AG20443 (cell line): ENCODE measurements around the gene ESPN.
A peak's percentile ranks its signal among the peaks of the same experiment; 100 is the strongest.
"Not testable (repeated sequence)": the region's sequence is repeated elsewhere in the genome, so short reads cannot be mapped to it uniquely, and the experiment has no call there.

Source experiments
- DNase-seq: peaks from one replicate; pipeline ENCODE4 v3.0.0; 2012; ENCODE audit warnings: low spot score, mixed read lengths

ESPN gene

DNA sequence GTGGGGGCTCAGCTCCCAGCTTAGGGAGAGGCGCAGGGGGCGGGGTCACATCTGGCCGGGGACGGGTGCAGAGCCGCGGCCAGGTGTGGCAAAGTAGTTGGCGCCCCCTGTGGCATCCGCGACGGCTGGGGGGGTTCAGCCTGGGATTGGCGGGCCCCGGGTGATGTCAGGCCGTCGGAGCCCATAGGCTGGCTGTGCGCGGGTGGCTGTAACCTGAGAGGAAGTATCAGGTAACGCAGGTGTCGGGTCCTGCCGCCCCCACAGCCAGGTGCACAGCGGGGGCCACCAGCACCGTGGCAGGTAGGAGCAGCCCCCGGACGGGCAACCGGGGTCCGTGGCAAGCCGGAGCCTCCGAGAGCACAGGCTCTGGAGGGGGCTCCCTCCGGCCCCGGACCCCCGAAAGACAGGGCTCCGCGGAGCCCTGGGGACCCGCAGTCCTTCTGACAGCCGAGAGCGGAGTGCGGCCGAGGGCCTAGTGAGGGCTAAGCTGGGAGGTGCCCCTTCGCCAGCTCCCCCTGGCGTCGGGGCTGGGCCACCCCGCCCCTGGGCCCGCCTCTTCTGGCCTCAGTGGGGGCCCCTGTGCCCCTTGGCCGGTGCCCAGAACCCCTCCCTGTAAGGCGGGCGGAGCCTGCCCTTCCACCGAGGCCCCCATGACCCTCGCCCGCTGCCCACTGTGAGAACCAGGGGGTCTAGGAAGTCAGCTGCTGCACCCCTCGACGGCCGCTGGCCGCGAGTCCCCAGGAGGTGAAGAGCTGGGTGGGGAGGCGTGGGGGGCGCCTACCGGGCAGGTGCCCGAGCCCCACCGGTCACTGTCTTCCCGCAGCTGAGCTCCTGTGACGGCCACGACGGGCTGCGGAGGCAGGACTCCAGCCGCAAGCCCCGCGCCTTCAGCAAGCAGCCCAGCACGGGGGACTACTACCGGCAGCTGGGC is 23.5 kb downstream of the ESPN start:
- no peak for DNase-seq

DNA sequence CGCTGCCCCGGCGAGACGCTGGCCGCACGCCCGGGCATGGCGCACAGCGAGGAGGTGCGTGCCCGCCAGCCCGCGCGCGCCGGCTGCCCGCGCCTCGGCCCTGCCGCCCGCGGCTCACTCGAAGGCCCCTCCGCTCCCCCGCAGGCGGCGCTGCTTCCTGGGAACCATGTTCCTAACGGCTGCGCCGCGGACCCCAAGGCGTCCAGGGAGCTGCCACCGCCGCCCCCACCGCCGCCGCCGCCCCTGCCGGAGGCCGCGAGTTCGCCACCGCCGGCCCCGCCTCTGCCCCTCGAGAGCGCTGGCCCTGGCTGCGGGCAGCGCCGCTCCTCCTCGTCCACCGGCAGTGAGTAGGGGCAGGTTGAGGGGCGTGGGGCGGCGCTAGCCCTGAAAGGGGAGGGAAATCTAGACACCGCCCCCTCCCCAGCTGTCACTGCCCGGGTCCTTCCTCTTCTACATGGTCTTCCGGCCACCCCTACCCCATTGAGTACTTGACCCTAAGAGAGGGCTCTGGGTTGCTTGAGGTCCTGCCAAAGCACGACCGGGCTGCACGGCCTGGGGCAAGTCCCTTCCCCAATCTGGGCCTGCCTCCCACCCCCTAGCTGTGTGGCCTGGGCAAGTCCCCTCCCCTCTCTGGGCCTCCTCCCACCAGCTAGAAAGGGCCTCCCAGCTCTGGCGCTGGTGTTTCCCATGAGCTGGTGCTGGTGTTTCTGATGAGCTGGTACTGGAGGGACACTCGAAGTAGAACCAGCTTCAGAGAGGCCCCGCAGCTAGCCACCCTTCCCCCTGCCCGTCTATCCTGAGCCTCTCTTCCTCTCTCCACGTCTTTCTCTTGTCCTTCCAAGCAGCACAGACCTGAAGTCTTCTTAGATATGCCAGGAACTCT is 24.4 kb downstream of the ESPN start:
- peak; percentile 48 for DNase-seq

DNA sequence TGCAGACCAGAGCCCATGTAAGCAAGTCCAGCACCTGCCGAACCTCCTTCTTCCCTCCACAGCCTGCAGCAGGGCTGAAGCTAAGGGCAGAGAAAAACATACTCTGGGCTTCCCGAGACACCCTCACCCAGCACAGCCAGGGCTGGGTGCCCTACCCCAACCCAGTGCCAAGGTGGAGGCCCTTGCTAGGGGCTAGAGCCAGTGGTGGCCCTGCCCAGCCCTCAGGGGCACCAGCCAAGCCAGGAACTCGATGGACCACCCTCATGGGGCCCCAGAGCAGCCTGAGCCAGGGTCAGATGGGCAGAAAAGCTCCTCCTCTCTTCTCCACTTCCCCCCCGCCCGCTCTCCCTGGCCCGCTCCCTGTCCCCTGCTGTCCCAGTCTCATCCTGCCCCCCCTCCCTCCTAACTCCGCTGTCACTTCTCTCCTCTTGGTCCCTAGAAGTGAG is 25.5 kb downstream of the ESPN start:
- no peak for DNase-seq

DNA sequence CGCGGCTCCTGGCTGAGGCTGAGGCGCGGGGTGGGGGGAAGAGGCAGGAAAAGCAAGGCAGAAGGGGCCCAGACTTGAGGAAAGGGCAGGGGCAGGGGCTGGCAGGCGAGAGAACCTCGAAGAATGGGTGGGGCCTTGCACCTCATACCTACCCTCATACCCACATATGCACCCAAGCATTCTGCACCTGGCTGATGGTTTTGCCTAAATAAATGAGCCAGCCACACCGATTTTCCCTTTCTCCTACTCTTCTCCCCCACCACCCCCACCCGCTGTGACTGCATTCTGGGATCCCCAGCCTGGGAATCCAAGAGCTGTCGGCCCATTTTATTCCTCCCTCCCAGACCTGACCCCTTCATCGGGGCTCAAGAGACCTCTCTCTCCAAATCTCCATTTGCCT is 25.9 kb downstream of the ESPN start:
- not testable (repeated sequence) for DNase-seq

DNA sequence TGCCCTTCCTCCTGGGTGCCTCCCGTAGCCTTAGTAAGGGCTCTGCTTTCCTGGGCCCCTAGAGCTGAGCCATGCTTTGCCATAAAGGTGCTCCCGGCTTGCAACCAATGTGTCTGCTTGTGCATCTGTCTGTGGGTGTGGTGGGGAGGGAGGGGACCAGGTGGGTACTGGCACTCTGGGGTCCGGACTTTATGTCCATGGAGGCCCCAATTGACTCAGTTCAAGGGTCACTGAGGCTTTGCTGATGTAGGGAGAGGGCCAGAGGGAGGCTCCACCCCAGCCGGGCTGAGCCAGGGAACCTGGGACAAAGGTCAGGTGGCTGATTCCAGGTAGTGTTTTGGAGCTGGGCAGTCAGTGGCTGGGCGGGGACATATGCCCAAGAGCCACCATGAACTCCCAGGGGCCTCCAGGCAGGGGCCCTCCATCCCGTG is 26.4 kb downstream of the ESPN start:
- no peak for DNase-seq

DNA sequence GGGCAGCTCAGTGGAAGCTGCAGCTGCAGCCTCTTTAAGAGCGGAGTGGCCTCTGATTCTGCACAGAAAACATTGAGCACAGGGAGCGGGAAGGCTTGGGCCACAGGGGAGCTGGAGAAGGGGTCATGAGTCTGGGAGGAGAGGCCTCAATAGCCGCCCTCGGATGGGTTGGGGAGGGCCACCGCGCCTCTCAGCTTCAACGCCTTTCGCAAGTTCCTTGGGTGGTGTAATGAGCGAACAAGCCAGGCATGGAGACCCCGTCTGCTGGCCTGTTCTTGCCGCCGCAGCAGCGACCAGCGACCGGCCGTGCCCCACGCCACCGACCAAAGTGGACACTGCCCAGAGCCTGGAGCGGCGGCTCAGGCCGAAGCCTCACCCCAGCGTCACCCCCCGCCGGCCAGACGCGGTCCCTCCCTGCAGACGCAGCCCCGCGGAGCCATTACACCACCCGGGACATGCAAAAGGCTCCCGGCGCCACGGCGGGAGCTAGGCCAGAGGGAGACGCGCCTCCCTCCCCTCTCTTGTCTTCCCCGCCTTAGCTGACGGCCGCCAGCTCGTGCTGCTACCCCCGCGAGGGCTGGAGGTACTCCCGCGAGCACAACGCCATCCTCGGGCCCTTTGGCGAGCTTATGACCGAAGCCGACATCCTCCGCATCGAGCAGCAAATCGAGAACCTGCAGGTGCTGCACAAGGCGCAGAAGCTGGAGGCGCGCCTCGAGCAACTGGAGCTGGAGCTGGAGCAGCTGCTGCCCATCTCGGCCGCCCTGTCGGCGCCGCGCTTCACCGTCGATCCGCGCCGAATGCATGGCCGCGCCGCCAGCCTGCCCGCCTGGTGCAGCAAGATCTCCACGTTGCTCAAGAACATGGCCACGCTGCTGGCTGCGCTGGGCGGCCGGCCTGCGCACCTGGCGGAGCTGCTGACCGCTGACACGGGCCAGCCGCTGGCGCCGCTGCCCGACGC is 29.6 kb downstream of the ESPN start:
- not testable (repeated sequence) for DNase-seq

DNA sequence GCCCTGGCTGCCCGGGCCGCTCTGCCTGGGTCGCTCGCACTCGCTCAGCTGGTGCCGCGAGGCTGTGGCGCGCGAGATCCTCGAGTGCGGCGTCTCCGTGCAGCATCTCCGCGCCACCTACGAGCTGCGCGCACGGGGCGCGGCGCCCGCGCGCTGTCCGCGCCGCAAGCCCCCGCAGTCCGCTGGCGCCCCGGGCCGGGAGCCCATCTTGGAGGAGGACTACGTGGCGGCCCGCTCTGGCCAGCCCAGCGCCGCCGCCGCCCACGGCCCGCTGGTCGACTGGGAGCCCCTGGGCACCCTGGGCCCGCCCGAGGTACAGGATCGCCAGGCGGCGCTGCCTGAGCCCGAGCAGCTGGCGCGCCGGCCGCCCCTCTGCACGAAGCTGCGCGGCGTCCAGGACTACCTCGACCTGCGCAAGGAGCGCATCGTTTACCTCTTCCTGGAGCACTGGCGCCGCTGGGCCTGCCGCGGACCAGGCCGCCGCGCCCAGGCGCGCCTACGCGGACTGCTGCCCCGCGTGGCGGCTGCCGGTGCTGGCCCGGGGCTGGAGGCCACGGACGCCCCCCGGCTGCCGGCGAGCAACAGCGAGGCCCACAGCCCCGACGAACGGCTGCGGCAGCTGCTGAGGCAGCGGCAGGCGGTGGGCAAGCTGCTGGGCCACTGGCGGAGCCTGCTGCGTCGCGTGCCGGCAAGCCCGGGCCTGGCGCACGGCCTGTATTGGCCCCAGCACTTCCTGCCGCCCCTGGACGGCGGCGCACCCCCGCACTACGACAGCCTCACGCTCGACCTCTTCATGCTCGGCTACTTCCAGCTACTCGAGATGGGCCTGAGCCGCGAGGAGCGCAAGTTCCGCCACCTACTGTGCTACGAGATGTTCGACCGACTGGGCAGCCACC is 30.5 kb downstream of the ESPN start:
- peak; percentile 48 for DNase-seq

DNA sequence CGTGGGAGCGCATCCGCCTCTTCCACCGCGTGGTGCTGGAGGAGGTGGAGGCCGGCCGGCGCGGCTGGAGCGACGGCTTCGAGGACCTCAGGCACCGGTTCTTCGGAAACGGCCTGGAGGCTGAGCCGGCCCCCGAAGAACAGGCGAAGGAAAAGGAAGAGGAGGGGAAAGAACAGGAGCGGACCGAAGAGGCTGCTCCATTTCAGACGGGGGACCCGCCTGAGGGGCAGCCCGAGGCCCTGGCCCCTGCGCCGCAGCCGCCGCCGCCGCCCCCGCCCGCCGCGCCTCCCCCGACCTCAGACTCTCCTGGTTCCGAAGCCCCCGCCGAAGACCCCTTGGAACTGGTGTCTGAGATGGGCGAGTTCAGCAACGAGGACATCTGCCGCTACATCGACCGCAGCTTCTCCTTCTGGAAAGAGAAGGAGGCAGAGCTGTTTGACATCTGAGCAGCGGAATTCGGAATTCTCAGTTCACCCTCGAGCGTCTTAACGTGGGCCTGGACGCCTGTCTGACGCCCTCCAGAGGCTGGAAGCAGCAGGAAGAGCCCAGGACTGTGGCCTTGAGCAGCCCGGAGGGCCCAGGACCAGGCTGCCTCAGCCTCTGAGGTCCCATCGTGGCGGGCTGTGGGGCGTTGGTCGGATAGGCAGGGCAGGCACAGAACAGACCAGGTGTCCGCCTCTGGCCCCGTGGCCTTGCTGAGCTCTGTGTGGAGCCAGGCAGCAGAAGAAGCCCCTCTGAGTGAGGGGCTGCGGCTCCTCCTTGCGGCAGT is 31.4 kb downstream of the ESPN start:
- not testable (repeated sequence) for DNase-seq

DNA sequence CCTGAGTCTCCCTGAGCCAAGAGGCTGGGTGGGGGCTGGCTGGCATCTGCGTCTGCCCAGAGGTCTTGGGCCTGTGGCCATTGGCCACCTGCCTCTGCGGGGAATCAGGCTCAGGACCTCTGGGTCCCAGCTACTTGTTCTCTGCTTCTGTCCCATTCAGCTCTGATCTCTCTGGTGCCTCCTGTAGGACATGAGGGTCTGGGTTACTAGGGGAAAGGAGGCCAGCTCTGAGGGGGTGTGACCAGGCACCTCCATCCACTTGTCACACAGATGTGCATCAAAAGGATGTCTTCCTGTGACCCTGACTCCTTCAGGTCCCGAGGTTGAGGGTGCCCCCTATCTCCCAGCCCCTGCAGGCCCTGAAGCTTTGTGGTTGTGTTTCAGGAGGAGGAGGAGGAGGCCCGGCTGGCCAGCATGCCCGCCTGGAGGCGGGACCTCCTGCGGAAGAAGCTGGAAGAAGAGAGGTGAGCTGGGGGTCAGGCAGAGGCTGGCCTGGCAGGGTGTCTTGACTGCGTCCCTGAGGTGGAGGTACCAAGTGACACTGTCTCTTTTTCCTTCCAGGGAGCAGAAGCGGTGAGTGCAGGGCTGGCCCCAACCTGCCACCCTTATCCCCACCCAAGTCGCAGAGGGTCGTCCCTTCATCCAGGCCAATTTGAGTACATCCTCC is 32.4 kb downstream of the ESPN start:
- DNase-seq, result no peak

DNA sequence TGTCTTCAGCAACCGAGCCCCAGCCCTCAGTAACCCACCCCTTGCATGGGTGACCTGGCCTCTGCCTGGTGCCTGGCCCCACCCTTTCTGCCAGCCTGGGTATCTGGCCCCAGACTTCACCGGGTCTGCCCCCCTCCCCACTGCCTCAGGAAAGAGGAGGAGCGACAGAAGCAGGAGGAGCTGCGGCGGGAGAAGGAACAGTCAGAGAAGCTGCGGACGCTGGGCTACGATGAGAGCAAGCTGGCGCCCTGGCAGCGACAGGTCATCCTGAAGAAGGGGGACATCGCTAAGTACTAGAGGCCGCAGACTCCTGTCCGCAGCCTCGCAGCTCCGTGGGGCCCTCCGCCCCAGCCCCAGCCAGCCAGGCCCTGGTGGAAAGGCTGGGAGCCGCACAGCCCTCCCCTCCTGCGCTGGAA is 35.3 kb downstream of the ESPN start:
- no peak for DNase-seq

DNA sequence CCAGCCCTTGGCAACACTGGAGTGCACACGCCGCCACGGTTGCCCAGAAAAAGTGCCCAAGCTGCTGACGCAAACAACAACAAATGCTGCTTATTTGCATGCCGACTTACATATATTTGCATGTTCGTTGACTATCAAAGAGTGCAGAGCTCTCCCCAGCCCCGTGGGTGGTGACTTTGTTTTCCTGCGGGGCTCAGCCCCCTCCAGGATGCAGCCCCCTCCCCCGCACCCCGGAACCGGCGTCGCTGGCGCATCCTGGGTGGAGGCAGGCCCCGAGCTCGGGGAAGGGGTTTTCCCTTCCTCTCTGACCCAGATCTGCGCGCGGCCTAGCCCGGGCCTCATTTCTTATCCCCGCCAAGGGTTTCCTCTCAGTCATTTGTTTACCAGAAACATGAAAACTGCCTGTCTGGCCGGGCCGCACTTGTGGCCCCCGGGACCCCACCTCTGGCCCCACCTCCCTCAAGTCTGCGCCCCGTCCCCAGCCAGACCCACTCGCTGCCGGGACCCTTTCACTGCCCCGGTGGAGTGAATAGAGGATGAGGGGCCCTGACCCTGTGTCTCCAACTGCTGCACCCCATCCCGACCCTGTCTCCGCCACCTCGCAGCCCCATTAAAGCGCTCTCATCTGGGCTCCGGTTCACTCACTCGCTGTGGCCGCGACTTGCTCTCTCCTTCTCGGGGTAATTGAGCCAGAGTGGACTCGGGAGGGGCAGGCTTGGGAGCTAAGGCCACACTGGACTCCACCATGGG is 35.9 kb downstream of the ESPN start:
- DNase-seq, result no peak

DNA sequence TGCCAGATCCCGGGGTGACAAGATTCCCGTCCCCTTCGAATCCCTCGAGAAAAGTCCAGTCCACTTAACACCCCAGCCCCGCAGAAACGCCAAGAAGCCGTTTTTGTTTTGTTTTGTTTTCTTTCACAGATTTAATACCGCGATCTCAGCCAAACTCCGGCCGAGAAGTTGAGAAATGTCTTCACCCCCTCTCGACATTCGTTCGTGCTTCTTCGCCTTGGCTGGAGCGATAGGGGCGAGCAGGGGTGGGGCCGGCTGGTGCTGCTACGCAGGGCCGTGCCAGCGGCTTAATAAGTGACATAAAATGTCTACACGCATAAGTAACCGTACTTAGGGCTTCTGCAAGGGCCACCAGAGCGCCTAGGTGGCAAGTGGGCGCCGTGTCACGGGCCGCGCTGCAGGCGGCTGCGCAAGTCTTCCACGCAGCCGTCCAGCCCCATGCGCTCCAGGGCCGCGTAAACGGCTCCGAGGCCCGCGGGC is 36.5 kb downstream of the ESPN start:
- no peak for DNase-seq

DNA sequence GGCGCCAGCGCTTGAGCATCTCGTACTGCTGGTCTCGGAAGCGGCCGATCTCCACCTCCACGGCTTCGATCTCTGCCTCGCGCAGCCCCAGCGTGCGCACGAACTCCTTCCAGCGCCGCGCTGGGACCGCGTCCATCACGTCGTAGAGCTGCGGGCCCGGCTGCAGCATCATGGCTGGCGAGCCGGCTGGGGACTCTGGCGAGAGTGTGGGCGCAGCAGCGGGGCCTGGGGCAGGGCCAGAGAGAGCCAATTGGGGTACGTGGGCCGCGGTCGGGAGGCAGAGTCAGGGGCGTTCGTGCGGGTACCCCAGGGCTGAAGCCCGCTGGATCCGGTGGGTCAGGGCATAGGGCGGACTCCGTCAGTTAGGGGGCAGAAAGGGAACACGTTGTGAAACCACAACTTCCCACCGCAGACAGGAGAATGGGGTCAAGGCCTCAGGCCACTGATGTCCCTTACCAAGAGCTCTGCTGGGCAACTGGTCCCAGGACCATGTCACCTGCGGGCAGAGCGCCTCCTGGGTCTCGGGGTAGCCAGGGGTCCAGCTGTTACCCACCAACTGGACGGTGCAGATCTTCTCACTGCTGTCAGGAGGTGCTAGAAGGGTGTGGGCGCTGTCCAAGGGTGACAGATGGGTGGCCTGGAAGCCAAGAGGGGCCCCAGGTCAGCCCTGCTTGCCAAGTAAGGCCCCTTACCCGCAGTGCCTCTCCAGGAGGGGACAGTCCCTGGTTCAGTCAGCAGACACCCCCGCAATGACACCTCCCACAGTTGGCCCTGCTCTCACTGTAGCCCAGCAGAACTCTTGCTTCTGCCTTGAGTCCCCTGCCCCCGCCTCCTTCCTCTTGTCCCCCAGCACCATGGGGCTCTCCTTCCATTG is 37.2 kb downstream of the ESPN start:
- no peak for DNase-seq

DNA sequence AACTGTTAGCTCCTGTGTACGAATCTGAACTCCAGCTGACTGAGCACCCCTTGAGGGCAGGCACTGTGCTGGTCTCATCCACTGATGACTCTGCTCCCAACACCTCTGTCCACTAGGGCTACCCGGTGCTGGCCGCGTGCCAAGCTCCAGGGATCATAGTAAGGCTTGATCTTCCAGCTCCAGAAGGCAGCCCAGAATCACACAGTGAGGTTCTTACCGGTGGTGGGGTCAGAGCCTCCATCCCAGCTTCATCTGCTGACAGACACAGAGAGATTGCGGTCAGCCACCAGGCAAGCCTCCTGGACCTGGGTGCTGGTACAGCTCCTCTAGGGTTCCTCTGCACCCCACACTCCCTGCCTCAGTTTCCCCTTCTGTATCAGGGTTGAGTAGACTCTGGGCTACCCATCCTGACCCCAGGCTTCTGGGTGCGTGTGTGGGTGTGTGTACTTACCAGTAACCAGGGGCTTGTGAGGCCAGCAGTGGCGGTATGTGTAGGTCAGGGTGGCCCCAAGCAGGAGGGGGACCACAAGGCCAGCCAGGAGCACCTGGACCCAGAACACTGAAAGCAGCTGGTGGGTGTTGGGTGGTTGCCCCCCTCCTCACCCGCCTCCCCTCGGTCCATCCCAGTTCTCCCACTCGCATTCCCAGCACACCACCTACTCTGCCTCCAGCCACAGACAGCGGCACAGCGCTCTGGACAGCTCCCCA is 38.0 kb downstream of the ESPN start:
- no peak for DNase-seq

DNA sequence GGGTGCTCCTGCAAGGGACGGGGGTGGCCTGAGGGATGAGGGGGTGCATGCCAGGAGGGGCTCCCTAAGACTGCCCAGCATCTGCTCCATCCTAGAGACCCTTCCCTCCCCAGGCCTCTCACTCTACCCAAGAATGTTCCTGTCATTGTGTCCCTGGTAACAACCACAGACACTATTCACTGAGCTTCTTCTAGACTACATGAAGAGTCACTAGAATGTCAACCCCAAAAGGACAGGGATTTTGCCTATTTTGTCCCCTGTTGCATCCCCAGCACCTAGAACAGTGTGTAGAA is 38.5 kb downstream of the ESPN start:
- DNase-seq, result no peak

DNA sequence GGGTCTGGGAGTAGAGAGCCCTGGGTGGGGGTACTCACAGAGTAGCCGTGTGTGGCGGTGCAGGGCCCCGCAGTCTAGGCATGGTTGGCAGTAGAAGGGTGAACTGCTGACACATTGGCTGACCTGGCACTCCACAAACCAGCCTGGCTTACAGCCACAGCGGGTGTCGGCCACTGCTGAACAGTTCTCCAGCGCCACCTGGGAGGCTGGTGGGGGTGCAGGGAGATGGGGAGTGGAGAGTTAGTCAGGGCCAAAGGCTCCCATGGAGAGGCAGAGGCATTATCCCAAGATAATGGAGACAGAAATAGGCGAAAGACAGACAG is 39.9 kb downstream of the ESPN start:
- no peak for DNase-seq

DNA sequence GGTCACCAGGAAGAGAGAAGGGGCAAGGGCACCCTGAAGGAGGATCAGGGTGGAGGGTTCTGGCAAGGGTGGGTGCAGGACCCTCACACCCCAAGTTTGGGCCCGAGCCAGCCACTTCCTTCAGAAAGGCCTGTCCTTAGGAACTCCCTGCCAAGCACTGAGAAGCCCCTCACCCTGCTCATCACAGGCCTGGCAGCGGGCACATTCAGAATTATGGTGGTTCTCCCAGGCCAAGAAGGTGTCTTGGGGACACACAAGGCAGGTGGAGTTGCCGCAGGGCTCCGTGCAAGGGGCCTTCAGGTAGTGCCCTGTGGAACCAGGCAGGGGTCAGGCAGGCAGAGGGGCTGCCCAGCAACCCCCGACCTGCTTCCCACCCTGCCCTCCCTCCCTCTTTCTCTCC is 40.3 kb downstream of the ESPN start:
- no peak for DNase-seq
